GM18858 (cell line): ENCODE results near the gene TATDN2.
"Not testable (repeated sequence)": the region's sequence is repeated elsewhere in the genome, so short reads cannot be mapped to it uniquely, and the experiment has no call there.

Source experiments
- ATAC-seq: cut with Tn5 transposase; IDR thresholded peaks from one replicate; pipeline ENCODE4 v1.9.1; 2021; ENCODE audit not compliant: unreplicated experiment

Gene TATDN2

DNA sequence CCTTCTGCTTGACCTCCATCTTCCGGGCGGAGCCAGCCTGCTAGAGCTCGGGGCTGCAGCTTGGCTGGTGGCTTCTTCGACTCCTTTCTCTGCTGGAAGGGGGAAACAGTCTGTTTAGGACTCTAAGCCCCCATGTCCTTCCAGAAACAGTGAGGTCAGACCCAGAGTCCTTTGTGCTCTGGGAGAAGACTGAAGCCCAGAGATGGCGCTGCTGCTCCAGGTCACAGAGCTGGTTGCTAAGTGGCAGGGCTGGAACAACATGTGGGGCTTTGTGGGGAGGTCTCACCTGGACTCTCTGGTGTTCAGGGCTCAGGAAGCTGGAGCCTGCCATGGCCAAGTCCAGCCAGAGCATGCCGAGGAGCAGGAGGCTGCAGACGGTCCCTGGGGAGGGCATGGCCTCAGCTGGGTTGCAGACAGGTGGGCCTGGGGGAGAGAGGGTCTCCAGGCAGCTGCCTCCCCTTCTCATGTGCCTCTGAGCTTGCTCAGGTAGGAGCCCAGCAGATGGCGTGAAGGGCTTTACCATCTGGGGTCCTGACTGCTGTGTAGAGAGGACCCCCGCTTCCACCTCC, 41.6 kb downstream of the TATDN2 start:
- no peak for ATAC-seq

DNA sequence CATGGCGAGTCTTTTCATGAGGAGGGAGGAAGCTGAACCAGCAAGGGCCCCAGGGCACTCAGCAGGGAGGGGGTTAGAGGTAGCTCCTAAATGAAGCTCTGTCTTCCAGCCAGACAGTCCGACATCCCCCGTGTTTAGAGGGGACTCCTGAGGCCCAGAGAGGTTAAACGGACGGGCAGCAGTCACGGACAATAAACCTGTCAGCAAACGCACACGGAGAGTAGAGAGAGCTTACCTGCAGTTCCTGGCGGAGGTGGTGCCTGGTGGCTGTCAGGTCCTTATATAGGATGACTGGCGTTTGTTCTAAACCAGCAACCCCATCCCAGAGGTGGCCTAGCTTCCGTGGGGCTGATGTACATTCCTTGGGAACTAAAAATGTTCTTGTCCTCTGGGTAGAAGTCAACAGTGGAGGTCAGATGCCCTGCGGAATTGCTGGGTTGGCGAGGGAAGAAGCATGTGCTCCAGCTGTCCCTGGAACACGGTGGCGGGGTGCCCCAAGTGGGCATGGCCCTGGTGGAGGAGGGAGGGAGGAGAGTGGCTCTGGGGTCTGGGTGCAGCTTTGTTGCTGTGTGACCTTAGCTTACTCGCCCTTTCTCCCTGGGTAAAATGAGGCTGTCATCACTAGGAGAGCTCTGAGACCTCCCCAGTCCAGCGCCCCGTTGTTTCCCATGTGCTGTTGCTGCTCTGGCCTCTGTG, 42.4 kb downstream of the TATDN2 start:
- ATAC-seq = no peak

DNA sequence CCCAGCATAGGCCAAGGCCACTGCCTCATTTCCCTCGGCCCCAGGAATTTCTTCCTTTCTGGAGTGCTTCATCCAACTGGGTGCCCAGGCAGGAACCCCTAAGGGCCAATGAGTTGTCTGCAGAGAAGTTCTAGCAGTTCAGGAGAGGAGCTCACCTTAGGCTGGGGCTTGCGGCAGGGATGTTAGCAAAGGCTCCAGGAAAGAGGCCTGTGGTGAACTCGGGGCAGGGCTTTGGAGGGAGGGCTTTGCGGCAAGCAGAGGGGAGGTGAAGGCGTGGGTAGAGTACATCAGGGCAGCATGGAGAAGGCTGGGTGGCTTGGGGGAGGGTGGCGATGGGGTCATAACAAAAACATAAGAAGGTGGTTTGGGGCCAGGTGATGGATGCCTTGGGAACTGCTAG, 43.4 kb downstream of the TATDN2 start:
- no peak for ATAC-seq

DNA sequence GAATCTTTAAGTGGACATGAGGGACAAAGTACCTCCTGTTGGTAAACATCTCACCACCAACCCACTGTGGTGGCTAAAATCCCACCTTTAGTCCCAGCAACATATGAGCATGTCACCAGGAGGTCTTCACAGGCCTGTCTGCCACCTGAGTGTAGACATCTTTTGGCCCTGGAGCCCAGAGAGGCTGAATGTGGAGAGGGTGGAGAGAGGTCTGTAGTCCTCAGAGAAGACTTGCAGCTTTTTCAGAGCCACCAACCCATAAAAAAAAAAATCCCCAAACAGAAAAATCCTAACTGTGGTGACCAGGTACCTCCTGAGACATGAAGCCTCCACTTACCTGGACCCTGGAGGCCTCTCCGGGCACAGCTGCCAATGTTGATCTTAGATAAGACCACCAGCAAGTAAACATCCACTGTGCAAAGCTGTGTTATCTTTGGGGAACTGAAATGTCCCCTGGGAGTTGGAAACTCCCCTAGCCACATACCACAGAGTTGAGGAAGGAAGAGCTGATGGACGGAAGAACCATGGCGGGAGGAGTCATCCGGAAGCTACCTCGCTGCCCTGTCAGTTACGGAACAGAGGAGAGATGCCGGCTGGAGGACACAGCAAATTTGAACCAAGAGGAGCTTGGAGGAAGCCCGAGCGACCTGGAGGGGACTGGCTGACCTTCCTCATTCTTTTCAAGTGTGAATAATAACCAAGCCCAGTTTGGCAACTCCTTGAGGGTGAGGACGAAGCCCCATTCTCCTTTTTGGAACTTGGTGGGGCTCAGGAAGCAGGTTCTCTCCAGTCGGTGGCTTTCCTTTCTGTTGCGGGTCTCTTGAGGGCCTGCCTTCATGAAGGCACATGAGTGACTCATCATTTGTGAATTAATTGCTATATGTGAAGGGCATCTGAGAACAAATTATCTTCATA, 44.5 kb downstream of the TATDN2 start, which contains the start of gene GHRL:
TSS of gene GHRL (minus strand) at position 443 of the 915 bp plus-strand sequence. CDS start 2,767 bp downstream, outside the sequence.
- ATAC-seq = peak; percentile 73

DNA sequence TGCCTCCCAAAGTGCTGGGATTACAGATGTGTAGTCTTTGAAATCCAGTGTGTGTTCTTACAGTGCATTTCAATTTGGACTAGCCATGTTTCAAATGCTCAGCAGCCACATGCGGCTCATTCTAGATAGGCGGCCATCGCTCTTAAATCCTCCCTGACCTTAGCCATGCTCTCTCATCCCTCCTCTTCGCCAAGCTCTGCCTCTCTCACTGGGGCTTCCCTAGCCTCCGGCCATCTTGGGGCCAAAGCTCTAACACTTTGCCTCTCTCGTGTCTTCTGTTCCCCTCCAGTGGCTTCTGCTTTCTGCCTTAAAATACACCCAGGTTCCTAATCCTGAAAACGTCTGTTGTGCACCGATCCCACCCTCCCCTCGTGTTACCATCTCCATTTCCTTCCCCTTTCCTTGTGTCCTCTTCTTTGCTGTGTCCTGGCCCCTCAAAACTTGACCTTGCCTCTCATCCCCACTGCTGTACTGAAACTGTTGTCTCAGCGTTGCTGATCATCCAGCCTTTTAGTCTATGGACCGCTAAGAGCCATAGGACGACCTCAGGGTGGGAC, 45.8 kb downstream of the TATDN2 start:
- ATAC-seq = no peak

DNA sequence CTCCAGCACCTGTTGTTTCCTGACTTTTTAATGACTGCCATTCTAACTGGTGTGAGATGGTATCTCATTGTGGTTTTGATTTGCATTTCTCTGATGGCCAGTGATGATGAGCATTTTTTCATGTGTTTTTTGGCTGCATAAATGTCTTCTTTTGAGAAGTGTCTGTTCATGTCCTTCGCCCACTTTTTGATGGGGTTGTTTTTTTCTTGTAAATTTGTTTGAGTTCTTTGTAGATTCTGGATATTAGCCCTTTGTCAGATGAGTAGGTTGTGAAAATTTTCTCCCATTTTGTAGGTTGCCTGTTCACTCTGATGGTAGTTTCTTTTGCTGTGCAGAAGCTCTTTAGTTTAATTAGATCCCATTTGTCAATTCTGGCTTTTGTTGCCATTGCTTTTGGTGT, 49.8 kb downstream of the TATDN2 start:
- not testable (repeated sequence) for ATAC-seq

DNA sequence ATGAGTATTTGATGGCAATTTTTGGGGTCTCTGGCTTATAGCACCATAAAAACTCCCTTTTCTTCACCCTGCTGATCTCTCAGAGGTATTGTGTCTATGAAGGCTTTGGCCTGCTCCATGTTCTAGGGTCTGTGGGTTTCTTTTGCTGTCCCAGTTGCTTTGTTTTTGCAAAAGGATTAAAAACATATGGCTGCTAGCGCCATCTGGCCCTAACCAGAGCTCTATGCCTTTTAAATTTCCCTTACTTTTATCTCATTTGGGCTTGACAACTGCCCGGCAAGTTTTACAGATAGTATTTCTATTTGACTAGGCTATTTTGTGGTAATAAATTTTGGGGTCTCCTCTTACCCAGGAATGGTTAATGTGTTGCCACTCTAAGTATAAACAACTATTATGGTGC, 50.9 kb downstream of the TATDN2 start:
- ATAC-seq = no peak

DNA sequence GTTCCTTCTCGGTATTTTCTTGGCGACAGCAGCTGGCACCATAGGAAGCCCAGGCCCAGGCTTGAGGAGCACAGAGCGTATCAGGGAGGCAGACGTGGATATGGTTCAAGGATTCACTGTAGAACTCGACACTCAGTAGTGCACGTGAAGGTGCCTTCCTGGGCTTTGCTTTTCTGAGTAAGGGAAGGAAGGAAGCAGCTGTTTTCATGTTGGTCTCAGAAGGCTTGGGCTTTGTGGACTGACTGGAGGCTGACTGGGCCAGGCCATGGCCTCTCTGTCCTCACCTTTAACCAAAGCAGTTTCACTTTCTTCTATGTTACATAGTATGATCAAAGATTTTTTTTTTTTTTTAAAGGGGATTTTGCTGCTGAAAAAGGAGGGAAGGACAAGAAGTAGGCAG, 51.4 kb downstream of the TATDN2 start:
- no peak for ATAC-seq

DNA sequence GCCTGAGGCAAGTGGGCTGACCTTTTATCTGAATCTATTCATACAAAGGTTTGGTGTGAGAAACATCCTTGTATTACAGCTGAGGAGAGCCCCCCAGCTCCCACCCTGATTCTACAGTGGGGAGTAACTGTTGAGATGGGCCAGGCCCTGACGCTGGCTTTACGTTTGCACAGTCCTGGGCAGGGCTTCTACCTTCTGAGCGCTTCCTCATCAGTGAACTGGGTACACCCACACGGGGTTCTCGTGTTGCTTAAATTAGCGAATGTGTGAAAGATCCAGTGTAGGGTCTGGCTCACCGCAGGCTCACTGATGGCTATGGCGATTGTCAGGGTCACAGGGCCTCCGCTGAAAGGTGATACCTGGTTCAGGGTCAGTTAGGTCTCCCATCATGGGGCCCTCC, 51.8 kb downstream of the TATDN2 start:
- no peak for ATAC-seq

DNA sequence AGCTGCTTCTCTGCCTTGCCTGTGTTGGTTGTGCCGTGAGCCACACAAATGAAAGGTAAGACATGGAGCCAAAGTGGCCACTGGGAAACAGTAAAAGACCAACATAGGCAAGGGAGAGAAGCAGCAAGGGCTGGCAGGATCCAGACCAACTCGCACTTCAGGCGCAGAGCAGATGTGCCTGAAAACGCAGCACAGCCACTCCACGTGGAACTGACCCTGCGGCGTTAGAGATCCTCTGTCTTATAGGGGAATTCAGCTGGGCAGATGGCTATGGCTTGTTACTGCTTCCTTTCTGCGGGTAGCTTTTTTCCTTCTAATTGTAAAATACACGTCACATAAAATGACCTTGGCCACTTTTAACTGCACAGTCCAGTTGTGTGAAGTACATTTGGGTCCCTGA, 54.8 kb downstream of the TATDN2 start:
- ATAC-seq = no peak

DNA sequence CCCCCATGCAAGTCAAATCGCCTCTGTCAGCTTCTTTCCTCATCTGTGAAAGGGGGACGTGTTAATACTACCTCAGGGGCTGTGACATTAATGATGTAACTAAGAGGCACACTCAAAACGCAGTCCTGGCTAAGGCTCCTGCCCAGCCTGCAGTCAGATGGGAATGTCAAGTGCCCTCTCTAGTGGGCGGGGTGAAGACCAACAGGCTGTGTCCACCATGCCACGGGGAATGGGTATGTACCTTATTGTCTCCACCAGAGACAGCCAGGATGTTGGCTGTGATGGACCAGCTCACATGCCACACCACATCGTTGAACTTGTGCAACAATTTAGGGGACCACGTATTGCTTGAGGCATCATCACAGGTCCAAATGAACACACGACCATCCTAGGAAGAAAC, 55.5 kb downstream of the TATDN2 start:
- no peak for ATAC-seq

DNA sequence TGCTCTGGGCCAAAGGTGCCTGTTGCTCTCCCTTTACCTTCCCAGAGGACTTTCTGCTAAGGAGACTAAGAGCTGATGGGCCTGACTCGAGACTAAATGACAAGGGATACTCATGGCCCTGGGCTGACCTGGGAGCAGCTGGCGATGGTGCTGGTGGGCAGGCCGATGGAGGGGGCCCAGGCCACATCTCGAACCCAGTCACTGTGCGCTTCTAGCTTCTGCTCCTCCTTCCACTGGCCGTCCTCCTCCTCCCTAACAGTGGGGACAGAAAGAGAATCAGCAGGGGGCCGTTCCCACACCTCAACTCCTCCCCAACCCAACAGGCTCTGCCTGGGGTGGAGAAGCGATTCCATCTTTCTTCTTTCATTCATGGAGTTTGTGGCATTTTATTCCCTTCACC, 56.6 kb downstream of the TATDN2 start:
- no peak for ATAC-seq

DNA sequence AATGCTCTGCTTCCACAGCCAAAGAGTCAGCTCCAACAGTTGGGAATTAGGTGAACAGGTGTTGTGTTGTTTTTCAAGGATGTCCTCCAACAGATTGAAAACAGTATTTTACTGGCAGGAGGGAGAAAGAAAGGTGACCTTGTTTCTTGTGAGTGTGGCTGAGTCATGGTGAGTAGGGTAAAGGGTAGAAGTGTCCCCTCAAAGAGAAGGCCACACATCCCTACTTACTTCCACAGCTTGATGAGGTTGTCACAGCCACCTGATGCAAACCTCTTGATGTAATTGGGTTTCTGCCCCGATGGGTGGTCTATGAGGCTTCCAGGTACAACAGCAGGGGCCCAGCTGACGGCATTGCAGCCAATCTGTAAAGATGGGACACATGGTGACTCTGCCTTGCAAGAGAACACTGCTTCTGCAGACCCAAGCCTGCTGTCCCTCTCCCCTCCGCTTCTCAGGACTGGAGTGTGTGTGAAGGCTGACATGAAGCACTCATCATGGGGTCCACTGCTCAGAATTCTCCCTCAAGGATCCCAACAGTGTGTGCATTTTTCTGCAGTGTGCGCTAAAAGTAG, 57.2 kb downstream of the TATDN2 start:
- ATAC-seq = no peak

DNA sequence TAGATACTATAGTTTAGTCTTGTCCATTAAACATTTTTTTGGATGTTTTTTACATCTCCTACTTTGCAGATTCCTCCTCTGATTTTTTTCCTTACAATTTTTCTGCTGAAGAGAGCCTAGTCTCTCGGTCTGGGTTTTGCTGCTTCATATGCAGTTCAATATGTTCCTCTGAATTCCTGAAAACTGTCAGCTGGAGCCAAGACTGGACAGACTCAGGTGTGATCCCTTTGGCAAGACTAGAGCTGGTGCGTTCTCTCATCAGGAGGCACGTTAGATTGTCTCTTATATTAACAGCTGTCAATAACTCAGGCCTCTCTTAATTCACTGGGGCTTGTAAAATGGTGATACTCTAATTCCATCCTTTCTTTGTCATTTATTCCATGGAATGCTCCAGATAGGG, 57.9 kb downstream of the TATDN2 start:
- ATAC-seq = no peak

DNA sequence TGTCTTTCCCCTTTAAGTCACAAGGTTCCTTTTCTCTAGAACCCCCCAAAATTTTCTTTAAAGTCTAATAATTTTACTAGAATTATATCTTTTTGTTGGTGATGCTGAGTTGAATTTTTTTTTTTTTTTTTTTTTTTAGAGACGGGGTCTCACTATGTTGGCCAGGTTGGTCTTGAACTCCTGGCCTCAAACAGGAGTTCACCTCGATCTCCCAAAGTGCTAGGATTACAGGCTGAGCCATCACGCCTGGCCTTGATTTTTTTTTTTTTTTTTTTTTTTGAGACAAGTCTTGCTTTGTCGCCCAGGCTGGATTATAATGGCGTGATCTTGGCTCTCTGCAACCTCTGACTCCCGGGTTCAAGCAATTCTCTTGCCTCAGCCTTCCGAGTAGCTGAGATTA, 60.4 kb downstream of the TATDN2 start:
- no peak for ATAC-seq

DNA sequence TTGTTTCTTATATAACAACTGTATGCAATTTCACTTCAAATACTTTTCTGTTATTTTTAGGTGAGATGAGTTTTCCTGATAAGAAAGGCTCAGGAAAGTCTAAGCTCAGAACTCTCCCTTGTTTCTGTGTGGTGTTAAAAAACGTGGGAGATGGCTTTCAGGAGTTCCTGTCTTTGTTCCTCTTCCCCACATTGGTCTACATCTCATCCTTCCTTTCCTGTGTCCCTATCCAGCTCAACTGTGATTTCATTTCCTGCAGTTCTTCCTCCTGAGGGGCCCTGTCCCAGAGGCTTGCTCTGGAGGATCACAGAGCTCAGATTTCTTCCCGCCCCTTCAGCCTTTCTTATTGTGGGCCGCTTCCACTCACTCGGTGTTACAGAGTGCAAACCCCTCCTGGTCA, 61.5 kb downstream of the TATDN2 start:
- no peak for ATAC-seq

DNA sequence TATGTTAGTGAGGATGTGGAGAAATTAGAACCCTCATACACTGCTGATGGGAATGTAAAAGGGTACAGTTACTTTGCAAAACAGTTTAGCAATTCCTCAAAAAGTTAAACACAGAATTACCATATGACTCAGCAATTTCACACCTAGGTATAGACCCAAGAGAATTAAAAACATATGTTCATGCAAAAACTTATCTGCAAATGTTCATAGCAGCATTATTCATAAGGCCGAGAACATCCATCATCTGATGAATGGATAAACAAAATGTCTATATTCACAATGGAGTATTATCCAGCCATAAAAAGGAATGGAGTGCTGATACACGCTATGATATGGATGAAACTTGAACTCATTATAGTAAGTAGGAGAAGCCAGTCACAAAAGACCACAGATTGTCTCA, 62.3 kb downstream of the TATDN2 start:
- no peak for ATAC-seq

DNA sequence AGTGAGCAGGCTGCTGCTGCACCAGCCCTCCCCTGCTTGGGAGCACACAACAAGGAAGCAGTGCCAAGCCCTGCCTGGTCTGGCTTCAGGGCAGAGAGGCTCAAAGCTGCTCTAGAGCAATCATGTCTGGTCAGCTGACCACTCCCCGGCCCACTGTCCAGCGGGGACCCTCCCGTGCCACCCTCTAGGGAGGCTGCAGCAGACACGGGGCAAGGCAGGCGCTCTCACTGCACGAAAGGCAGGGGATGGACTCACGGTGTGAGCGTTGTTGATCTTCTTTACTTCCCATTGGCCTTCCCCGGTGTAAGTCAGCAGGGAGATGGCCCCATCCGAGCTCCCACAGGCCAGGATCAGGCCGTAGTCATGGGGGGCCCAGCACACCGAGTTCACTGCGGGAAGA, 63.5 kb downstream of the TATDN2 start:
- no peak for ATAC-seq

DNA sequence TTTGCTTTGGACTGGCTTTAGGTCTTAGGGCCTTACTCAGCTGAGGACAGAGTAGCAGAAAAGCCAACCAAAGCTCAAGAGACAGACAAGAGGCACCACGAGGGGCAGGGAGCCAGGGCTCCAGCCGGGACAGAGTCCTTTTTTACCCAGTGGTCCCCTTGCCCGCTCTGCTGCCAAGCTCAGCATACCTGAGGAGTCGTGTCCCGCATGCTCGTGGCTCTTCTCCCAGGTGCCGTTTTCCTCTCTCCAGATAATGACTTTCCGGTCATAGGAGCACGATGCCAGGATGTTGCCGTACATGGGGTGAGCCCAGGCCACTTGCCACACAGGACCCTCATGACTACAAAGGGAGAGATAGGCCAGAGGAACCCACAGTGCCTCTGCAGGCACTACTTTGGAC, 64.1 kb downstream of the TATDN2 start:
- no peak for ATAC-seq

DNA sequence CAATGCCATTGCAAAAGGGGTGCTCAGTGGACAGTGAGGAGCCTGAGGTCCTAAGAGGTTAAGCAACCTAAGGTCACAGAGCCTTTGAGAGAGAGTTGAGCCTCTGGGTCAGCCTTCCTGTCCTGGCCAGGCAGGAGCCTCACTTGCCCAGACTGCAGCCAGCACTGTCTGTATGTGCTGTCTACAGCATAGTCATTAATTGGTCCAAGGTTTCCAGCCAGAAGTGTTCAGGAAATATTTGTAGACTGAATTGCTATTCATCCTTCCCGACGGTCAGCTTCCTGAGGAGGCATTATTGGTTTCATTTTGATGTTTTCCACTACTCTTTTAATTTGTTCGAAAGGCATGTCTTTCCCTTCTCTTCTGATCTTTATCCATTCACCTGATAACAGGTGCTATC, 64.6 kb downstream of the TATDN2 start:
- no peak for ATAC-seq

DNA sequence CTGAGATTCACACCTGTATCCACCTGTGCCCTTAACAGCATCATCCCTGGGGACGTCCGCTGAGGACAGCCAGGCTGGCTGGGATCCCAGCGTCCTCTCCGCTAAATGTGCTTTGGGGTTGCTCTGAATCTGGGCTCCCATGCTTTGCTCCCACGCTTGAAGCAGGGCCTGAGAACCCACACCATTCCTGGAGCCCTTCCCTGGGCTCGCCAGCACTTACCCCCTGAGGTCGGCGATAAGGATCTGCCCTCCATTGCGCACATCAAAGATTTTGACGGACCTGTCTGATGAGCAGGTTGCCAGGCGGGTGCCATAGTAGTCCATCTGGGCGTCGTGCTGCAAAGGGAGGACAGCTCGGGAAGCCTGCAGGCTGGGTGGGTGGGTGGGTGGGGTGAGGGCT, 66.8 kb downstream of the TATDN2 start:
- no peak for ATAC-seq
